Stimulated activated CD8-positive, alpha-beta memory T cell treated with anti-CD3 and anti-CD28 coated beads, Interleukin-4, amount 100 ng/mL, for 4 hours (primary cell): ENCODE results near the gene MYBL2.
"Not testable (repeated sequence)": the region's sequence is repeated elsewhere in the genome, so short reads cannot be mapped to it uniquely, and the experiment has no call there.

ENCODE experiments used
- DNase-seq, 2 donors: peaks; one replicate each; pipeline ENCODE4 v3.0.0-alpha.2; 2020; ENCODE audit warnings: low read depth in 2 of 2, low spot score in 1 of 2

Gene MYBL2

GRCh38 chr20:43750774-43751166 is 83.9 kb downstream of the MYBL2 start:
- no peak for DNase-seq

- DNase-seq, result no peak
Measured at GRCh38 chr20:43751167-43752050, 84.5 kb downstream of the MYBL2 start.

- no peak for DNase-seq
Measured at GRCh38 chr20:43752051-43752360, 85.1 kb downstream of the MYBL2 start.

GRCh38 chr20:43752561-43753301 is 85.8 kb downstream of the MYBL2 start:
- peak in 1 of 2 donors; percentile 11 for DNase-seq

GRCh38 chr20:43755390-43755789 is 88.5 kb downstream of the MYBL2 start:
- DNase-seq, result no peak

- DNase-seq, result no peak
Measured at GRCh38 chr20:43755851-43756250, 88.9 kb downstream of the MYBL2 start.

- DNase-seq, result not testable (repeated sequence)
Measured at GRCh38 chr20:43757888-43758287, 91.0 kb downstream of the MYBL2 start.

- no peak for DNase-seq
Measured at GRCh38 chr20:43761386-43762340, 94.7 kb downstream of the MYBL2 start.

- DNase-seq, result no peak
Measured at GRCh38 chr20:43762911-43763310, 96.0 kb downstream of the MYBL2 start.

GRCh38 chr20:43765916-43766315 is 99.0 kb downstream of the MYBL2 start:
- no peak for DNase-seq
